HG03520 (cell line): ENCODE measurements around the gene WDR82.

ENCODE experiments used
- ATAC-seq: cut with Tn5 transposase; IDR thresholded peaks from one replicate; pipeline ENCODE4 v1.9.1; 2021; ENCODE audit warnings: mild to moderate bottlenecking, moderate library complexity; ENCODE audit not compliant: unreplicated experiment

WDR82 gene

GRCh38 chr3:52259448-52259847 is 19.0 kb downstream of the WDR82 start:
- no peak for ATAC-seq

GRCh38 chr3:52259035-52259434 is 19.4 kb downstream of the WDR82 start:
- ATAC-seq: no peak

DNA sequence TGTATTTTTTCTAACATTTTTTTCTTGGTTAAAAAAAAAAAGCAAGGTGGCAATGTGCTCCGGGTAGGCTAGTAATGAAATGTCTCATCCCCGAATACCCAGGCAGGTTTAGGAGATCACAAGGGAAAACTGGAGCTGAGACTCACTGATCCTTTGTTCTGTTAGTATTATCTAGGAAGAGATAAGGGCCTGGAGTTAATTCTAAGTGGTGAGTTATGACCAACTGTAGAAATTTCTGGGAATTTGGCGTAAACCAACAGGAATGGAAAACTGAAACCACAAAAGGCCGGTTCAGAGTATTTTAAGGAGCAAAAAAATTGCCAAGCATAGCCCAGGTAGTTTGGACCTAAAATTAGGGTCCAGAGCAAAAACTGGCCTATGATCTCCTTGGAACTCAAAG is 20.5 kb downstream of the WDR82 start:
- ATAC-seq: no peak

- ATAC-seq: no peak
Observed at GRCh38 chr3:52256622-52257021, 21.8 kb downstream of the WDR82 start.

GRCh38 chr3:52256159-52256558 is 22.3 kb downstream of the WDR82 start:
- ATAC-seq: no peak

DNA sequence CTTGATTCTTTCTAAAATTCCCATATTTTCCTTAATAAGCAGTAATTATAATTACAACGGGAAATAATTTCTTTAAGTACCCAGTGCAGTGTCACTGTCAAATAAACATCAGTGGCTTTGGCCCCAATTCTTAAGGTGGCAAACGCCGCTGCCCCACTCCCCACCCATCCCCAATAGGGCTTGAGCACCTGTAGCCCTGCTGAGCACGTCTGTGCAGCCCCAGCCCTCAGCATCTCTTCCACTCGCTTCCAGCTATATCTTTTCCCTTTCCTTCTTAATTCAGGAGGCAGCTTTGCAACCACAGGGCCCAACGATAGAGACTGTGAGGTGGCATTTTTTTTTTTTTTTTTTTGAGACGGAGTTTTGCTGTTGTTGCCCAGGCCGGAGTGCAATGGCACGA is 23.8 kb downstream of the WDR82 start:
- no peak for ATAC-seq

- ATAC-seq: peak; percentile 83
Observed at GRCh38 chr3:52253314-52254304, 24.8 kb downstream of the WDR82 start.

DNA sequence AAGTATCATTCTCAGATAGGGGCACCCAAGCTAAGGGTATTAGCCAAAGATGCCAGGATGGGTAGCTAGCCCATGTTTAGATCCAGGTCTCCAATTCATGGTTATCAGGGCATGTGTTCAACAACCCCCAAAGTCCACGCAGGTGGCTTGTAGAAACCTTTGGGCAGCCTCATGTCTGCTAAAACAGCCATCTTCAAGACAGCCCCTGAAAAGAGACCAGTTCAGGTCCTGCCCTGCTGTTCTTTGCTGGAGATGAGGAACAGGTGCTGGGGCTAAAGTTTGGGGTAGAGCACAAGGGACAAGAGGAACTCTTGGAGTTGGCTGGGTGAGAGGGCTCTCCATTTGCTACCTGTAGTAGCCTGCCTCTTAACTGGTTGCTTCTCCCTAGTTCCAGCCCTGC is 28.3 kb downstream of the WDR82 start:
- ATAC-seq: no peak

- no peak for ATAC-seq
Observed at GRCh38 chr3:52249683-52250082, 28.8 kb downstream of the WDR82 start.

GRCh38 chr3:52248816-52249547 is 29.5 kb downstream of the WDR82 start:
- ATAC-seq: no peak

DNA sequence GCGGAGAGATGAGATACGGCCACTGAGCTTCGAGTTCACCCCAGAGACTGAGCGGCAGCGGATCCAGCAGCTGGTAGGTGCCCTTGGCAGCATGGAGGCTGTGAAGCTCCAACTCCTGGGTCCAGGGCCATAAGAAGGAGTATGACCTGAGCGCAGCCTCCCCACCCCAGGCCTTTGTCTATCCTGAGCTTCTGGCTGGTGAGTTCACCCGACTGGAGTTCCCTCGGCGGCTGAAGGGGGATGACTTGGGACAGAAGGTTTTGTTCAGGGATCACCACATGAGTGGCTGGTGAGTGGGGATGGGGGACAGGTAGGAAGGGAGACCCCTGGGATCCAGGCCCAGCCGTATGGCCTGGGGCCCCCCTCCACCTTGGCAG is 30.3 kb downstream of the WDR82 start:
- ATAC-seq: no peak

DNA sequence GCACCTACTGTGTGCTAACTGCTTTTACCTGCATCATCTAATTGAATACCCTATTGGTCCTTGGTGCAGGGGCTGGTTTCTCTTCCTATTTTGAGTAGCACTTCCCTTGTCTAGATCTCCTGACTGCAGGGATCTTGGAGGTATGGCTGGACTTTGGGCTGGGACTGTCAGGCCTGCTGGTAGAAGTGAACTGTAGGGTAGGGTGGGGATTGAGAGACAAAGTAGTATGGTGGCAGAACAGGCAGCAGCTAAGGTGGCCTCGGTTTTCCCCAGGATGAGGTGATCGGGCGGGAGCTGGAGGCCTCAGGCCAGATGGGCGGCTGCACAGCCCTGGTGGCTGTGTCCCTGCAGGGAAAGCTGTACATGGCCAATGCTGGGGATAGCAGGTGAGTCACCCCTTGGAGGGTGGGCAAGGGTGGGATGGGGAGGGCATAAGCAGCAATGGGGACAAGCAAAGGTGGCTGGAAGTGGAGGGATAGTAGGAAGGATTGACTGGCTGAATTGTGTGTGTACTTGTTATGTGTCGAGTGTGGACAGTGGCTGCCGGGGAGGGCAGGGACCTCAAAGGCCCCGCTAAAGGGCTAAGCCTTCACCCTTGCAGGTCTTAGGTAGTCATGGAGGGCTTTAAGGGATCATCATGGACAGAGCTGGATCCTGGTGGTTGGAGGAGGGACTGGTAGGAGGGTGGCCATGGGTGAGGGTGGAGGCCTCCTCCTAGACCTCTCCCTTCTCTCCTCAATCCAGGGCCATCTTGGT is 30.9 kb downstream of the WDR82 start:
- no peak for ATAC-seq

GRCh38 chr3:52246728-52247408 is 31.6 kb downstream of the WDR82 start:
- ATAC-seq: no peak

DNA sequence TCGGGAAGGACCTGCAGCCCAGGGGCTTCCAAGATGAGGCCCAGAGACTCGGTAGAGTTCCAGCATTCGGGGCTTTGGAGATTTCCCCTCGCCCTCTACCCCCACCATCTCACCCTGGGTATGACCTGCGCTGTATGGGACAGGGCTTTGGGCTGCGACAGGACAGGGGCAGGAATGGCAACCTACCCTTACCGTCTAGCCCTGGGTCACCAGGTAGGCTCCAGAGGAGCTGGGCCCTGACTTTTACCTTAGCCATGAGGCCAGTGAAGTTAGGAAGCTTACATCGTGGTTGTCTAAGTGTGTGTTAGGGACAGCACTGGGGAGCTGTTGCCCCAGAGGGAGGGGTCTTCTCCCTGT is 32.2 kb downstream of the WDR82 start:
- no peak for ATAC-seq

GRCh38 chr3:52245322-52246263 is 32.9 kb downstream of the WDR82 start, which contains the start of gene PPM1M:
PPM1M (plus strand) TSS chr3:52245759; CDS start chr3:52245825, 66 bp downstream.
- ATAC-seq: no peak

DNA sequence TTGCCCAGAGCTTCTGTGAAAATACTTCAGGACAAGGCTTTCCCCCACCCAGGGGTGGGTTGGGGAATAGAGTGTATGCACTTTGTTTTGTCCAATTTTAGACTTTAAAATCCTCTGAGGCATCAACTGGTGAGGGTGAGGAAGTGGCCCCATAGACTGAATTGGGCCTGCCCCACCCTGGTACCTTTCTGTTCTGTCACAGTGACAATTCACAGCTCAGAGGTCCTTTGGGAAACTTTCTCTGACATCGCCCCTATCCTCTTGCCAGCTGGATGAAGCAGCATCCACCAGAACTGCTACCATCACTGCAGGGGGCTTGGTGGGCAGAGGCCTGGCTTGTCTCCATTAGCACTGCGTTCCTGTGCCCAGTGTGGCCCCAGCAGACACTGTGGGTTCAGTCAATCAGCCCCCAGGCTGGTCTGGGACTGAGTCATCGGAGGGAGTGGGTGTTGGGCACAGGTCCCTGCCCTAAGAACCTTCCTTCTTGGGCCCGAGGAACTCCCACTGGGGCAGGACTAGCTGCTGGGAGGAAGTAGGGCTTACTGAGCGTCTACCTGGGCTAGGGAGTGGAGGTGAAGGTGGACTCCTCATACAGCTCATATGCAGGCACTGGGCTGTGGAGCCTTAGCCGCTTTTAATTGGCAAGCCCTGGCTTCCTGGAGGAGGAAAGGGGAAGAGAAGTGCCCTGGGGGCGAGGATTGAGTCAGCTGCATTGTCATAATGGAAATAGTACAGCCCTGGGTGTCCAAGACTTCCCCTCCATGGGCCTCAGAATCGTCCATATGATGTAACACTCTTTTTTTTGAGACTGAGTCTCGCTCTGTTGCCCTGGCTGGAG is 34.4 kb downstream of the WDR82 start:
- no peak for ATAC-seq

DNA sequence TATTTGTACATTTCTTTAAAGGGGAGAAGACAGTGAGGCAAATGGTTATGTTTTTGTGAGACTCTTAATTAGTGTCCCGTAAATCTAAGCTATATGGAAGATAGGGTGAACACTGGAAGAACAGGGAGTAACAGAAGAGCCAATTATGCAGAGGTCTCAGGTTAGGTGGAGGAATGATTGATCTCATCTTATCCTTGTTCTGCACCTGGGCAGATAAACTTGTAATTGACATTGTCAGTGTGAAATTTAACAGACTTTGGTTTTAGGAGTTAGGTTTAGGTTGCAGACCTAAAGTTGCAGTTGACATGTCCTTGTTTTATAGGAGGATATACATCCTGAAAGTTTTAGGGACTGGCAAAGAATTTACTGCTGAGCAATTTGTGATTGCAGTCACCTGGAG is 36.4 kb downstream of the WDR82 start:
- no peak for ATAC-seq

DNA sequence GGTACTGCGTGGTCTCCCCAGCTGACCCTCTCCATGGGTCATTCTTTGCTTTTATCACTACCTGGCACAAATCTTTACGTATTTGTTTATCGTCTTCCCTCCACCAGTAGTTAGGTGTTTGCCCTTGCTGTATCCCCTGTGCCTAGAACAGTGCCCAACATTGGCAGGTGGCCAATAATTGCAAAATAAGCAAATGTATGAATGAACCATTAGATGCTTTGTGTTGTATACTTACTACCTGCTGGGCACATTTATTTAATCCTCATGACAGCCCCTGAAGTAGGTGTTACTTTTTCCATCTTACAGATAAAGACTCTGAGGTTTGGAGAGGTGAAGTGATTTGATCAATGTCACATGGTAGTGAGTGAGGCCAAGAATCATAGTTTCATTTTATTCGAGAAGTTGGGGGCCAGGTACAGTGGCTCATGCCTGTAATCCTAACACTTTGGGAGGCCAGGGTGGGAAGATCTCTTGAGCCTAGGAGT is 37.5 kb downstream of the WDR82 start:
- ATAC-seq: no peak
